ENCODE results near the gene STX10.

The STX10 gene

GRCh38 chr19:13099073-13099999 lies 50.8 kb downstream of the STX10 start:
- DNase-seq = no peak

- DNase-seq = no peak
Measured at GRCh38 chr19:13098277-13099072, 51.7 kb downstream of the STX10 start.

- DNase-seq = no peak
Measured at GRCh38 chr19:13097463-13098258, 52.5 kb downstream of the STX10 start.

DNA sequence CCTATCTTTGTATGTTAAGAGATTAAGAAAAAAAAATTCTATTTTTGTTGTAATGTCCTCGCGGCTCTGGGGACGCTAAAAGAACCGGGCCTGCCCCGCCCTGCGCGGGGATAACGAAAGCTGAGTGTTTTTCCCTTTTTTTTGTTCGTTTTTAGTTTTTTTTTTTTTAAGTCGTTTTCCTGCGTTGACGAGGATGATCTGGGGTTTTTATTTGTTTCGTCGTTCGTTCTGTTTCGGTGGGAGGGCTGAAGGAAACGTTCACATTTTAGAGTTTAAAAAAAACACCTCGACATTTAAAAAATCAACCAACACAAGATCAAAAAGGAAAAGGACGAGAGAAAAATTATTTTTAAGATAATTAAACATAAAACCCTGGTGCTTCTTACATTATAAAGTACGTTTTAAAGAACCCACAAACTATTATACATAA lies 53.1 kb downstream of the STX10 start:
- DNase-seq = no peak

- DNase-seq = no peak
Measured at GRCh38 chr19:13095934-13096927, 53.9 kb downstream of the STX10 start.

- no peak for DNase-seq
Measured at GRCh38 chr19:13095393-13095784, 54.8 kb downstream of the STX10 start.

DNA sequence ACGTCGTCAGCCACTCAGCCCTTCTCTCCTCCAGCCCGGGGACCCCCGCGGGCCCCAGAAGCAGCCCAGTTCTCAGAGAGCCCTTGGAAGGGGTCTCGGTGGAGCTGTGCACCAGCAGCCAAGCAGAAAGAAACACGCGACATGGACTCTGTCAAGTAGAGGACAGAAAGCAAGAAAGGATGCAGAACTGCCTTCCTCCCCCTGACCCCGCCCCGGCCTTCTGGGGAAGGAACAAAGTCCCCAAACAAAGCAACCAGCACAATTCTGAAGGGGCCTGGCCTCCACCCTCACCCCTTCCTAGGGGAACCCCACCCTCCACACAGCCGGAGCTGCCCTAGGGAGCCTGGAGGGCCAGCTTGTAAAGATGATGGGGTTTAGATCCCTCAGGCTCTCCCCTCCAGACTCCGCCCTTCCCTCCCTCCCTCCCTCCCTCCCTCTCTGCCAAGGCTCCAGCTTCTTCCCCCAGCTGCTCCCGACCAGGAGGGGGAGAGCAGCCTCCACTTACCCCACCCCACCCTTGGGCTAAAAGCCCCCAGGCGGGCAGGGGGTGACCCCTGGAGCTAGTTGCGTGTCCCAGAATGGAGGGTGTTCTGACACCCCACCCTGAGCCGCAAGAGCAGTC lies 55.3 kb downstream of the STX10 start:
- no peak for DNase-seq

DNA sequence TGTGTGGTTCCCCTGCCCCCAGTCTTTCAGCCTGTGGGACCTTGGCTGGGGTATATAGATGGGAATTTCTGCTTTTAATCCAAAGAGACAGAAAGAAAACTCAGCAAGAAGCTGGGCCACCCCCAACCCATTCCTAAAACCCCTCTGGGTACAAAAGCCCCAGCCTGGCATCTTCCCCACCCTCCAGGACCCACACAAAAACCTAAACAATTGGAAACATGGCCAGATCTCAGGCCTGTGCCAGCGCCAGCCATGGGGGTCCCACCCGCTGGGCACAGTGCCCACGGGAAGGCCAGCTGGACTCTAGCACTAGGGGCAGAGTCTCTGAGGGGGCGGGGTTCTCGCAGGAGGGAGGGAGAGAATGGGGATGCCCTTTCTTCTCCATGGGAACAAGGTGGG lies 56.1 kb downstream of the STX10 start:
- DNase-seq = no peak

All from NCI-H226 (cell line).